Osteocyte (in vitro differentiated cells): Measurements from ENCODE around the gene CHRNB4. TPM values are rescaled to one million over a fixed set of nuclear protein-coding genes. Genes with fewer than 3 reads are reported as not detected.

Experiments
- DNase-seq: peaks from one replicate; pipeline ENCODE4 v3.0.0; 2021; ENCODE audit warnings: mixed read lengths; ENCODE audit not compliant: unreplicated experiment; ENCODE audit errors: extremely low spot score
- H3K27ac Mint-ChIP-seq: one replicate; pipeline ENCODE4 v1.8.0; 2021; ENCODE audit warnings: mild to moderate bottlenecking, mixed read lengths; ENCODE audit not compliant: unreplicated experiment
- H3K27me3 Mint-ChIP-seq: one replicate; pipeline ENCODE4 v1.8.0; 2021; ENCODE audit warnings: mixed read lengths; ENCODE audit not compliant: unreplicated experiment
- H3K36me3 Mint-ChIP-seq: one replicate; pipeline ENCODE4 v1.8.0; 2021; ENCODE audit warnings: mixed read lengths; ENCODE audit not compliant: unreplicated experiment
- H3K4me1 Mint-ChIP-seq: one replicate; pipeline ENCODE4 v1.8.0; 2021; ENCODE audit warnings: mixed read lengths; ENCODE audit not compliant: unreplicated experiment
- H3K4me3 Mint-ChIP-seq: one replicate; pipeline ENCODE4 v1.8.0; 2021; ENCODE audit warnings: mild to moderate bottlenecking, moderate library complexity, mixed read lengths; ENCODE audit not compliant: unreplicated experiment
- H3K9me3 Mint-ChIP-seq: one replicate; pipeline ENCODE4 v1.8.0; 2021; ENCODE audit warnings: mixed read lengths; ENCODE audit not compliant: unreplicated experiment
- long read RNA-seq: library from polyadenylated mRNA; unstranded; transcript quantifications from one replicate; pipeline ENCODE4 v2.0.0, GENCODE V29; 2021
- total RNA-seq: library from RNA; stranded (reverse); gene quantifications from 2 replicates; pipeline ENCODE4 v1.2.1, GENCODE V29; 2021
- TF ChIP-seq, protein P1 (sequence below): fragments of 200-600 bp; sonication (generic); IDR thresholded peaks from 2 replicates; pipeline ENCODE4 v1.5.0; 2021; ENCODE audit warnings: antibody characterized with exemption, mild to moderate bottlenecking, moderate library complexity

The CHRNB4 gene, protein sequence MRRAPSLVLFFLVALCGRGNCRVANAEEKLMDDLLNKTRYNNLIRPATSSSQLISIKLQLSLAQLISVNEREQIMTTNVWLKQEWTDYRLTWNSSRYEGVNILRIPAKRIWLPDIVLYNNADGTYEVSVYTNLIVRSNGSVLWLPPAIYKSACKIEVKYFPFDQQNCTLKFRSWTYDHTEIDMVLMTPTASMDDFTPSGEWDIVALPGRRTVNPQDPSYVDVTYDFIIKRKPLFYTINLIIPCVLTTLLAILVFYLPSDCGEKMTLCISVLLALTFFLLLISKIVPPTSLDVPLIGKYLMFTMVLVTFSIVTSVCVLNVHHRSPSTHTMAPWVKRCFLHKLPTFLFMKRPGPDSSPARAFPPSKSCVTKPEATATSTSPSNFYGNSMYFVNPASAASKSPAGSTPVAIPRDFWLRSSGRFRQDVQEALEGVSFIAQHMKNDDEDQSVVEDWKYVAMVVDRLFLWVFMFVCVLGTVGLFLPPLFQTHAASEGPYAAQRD
- not detected in 2 replicates for total RNA-seq
- long read RNA-seq = 0 reads

DNA sequence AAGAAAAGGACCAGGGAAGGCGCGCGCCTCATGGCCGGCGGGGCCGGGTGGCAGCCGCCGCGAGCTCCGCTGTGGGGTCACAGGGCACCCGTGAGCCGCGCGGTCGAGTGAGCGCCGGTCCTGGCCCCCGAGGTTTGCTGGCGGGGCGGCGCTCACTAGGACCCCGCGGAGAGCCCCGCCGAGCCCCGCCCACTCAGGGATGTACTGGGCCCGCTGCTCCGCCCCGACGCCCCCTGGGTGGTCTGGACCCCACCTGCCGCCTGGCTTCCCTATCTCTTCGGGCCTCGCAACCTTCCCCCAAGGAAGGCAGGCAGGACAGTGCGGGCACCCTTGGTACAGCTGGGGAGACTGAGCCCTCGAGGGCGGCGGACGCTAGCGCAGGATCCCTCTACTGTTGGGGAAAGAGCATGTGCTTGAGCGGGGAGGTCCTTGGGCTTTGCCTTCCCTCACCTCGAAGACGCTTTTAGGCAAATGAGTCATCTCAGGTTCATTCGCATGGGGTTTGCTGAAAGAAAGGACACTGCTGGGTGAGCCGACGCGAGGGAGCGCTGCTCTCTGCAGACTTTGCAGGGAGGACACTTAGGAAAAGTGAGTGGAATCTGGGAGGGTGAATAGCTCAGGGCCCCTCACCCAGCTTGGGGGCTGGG lies at the start of gene CHRNB4:
Gene CHRNB4, minus strand, starts transcription at position 109 of the 647 bp plus-strand sequence. Its CDS starts 77 bp downstream, at position 32.
- H3K4me3 Mint-ChIP-seq = peak within 1 kb of the TSS; percentile 68
- no peak within 1 kb of the TSS for H3K27ac Mint-ChIP-seq
- H3K9me3 Mint-ChIP-seq = no peaks in the 10 kb centered on the region
- TF ChIP-seq, protein P1, sequence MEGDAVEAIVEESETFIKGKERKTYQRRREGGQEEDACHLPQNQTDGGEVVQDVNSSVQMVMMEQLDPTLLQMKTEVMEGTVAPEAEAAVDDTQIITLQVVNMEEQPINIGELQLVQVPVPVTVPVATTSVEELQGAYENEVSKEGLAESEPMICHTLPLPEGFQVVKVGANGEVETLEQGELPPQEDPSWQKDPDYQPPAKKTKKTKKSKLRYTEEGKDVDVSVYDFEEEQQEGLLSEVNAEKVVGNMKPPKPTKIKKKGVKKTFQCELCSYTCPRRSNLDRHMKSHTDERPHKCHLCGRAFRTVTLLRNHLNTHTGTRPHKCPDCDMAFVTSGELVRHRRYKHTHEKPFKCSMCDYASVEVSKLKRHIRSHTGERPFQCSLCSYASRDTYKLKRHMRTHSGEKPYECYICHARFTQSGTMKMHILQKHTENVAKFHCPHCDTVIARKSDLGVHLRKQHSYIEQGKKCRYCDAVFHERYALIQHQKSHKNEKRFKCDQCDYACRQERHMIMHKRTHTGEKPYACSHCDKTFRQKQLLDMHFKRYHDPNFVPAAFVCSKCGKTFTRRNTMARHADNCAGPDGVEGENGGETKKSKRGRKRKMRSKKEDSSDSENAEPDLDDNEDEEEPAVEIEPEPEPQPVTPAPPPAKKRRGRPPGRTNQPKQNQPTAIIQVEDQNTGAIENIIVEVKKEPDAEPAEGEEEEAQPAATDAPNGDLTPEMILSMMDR = no peak
- DNase-seq = no peak
- peaks cover 23% of the 10 kb centered on the region for H3K27me3 Mint-ChIP-seq
- H3K4me1 Mint-ChIP-seq = peaks cover 8% of the 10 kb centered on the region
- H3K36me3 Mint-ChIP-seq = no peaks in the 10 kb centered on the region

DNA sequence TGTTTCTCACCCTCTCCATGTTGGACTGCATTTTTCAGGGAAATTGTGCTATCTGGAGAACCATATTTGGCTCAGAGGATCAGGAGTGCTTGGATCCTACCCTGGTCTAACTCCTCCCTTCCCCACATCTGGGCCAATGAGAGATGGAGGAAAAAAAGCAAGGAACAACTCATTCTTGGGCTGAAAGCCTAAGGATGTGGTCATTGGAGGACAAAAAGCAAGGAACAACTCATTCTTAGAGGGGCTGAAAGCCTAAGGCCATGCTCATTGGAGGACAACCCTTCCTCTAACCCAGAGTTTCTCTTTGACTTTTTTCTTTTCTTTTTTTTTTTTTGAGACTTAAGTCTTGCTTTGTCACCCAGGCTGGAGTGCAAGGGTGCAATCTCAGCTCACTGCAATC lies 48.6 kb upstream of the CHRNB4 start:
- no peak overlapping the region for H3K27ac Mint-ChIP-seq
- H3K4me3 Mint-ChIP-seq = no peak overlapping the region
- H3K36me3 Mint-ChIP-seq = no peaks in the 10 kb centered on the region
- peaks cover 46% of the 10 kb centered on the region for H3K27me3 Mint-ChIP-seq
- no peaks in the 10 kb centered on the region for H3K9me3 Mint-ChIP-seq
- TF ChIP-seq, protein P1 = no peak
- H3K4me1 Mint-ChIP-seq = peaks cover 2% of the 10 kb centered on the region
- no peak for DNase-seq

DNA sequence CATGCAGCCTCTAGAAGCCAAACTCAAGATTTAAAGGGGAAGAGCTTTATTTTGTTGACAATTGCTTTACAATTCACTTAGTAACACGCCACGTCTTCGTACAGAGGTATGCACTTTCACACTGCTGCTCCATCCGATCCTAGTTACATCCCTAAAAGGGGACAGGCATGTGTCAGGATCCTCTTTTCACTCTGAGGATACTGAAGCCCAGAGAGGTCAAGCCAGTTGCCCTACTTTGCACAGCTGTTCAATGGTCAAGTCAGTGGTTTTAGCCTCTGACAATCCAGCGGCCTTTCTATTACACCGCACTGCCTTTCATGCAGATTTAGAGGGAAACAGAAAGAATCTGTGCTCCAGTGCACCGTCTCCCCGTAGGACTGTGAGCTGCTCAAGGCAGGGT lies 44.9 kb upstream of the CHRNB4 start:
- Mint-ChIP-seq H3K4me3 (no peak overlapping the region), H3K27me3 (peaks cover 43% of the 10 kb centered on the region), H3K9me3 (no peaks in the 10 kb centered on the region), H3K36me3 (no peaks in the 10 kb centered on the region), H3K27ac (no peak overlapping the region), H3K4me1 (peaks cover 2% of the 10 kb centered on the region)
- peak; percentile 27 for DNase-seq
- TF ChIP-seq, protein P1 = no peak

DNA sequence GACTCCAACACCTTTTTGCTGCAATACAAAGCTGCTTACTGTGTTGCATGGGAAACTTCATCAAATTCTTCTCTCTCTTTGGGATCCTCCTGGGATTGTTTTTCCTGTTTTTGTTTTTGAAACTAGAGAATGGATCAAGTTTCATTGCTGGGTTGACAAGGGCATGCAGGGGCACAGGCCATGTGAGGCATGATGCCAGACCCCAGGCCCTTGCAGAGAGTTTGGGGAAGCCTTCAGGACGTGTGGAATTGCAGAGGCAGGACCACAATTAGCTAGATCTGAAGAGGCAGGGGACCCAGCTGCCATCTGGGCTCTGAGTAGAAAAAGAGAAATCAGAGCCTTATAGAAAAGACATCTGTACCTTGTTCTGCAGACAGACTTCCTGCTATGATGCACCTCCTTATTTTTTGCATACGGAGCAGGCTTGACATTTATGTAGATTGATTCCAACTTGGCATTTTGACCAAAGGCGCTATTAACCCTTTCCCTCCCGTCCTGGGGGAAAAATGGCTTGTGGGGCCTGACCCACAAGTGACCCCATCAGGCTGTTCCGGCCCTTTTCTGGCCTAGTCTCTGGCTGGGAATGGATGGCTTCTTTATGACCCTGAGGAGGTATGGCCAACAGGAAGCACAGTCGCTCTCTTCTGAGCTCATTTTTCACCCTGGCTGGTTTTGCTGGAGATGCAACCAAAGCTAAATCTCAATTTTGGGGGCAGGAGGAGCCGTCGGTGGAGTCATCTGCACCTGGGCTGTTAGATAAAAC lies 44.3 kb upstream of the CHRNB4 start:
- H3K4me1 Mint-ChIP-seq = peaks cover 2% of the 10 kb centered on the region
- H3K4me3 Mint-ChIP-seq = no peak overlapping the region
- DNase-seq = peak; percentile 46
- TF ChIP-seq, protein P1 = no peak
- H3K9me3 Mint-ChIP-seq = no peaks in the 10 kb centered on the region
- peaks cover 40% of the 10 kb centered on the region for H3K27me3 Mint-ChIP-seq
- H3K27ac Mint-ChIP-seq = no peak overlapping the region
- H3K36me3 Mint-ChIP-seq = no peaks in the 10 kb centered on the region
